ENCODE results near the gene HERPUD2.

HERPUD2 gene

DNA sequence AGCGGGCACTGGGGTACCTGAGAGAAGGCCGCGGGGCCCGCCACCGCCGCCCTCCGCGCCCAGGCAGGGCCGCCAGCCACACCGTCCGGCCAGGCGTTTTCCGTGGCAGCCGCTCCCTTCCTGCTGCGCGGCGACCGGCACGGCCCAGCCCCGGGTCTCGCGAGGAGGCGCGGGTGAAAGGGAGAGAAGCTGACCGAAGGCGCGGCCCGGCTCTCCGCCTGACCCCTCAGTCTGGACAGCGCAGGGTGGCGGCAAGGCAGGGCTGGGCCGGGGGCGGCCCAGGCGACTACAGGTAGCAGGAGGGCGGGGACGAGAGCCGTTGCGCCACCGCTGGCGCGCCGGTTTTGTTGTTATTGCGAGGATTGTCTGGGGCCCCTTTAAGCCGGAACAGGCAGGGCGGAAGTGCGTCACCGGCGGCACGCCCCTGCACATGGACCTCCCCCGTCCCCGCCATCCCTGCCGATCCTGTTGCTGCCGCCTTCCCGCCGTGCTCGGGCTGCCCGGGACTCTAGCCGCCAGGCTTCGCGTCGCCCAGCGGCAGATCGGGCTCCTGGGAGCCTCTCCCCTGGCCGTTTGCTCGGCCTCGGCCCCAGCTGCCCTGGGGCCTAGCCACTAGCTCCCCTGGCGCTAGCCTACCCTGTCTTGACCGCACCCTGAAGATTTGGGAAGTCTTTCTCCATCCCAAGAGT, at the start of gene HERPUD2:
Gene HERPUD2, minus strand, starts transcription at position 352 of the 689 bp plus-strand sequence. CDS start 805 bp downstream, outside the sequence.
- DNase-seq (ENCODE audit: low read depth): peak; percentile 49
- peak within 1 kb of the TSS; percentile 94 for H3K4me3 ChIP-seq (ENCODE audit: control insufficient read depth, low read depth, low read length)
- TF ChIP-seq CTCF (IDR thresholded peaks at IDR 0.05; ENCODE audit: control insufficient read depth, insufficient read depth, low read depth, low read length, missing control alignments): no peak

GRCh38 chr7:35738889-35739288, 44.0 kb upstream of the HERPUD2 start:
- H3K4me3 ChIP-seq (ENCODE audit: control insufficient read depth, low read depth, low read length): no peak overlapping the region
- no peak for TF ChIP-seq CTCF (IDR thresholded peaks at IDR 0.05; ENCODE audit: control insufficient read depth, insufficient read depth, low read depth, low read length, missing control alignments)
- DNase-seq (ENCODE audit: low read depth): no peak

DNA sequence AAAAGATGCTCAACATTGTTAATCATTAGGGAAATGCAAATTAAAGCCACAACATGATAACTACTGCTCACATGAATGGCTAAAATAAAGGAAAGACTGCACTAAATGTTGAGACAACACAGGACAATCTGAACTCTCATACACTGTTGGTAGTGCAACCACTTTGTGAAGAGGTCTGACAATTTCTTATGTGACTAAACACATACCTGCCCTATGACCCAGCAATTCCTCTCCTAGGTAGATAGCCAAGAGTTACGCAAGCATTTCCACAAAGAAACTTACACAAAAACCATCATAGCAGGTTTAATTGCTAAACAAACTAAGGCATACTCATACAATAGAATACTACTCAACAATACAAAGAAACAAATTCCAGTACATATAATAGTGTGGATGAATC, 41.8 kb upstream of the HERPUD2 start:
- no peak overlapping the region for H3K4me3 ChIP-seq (ENCODE audit: control insufficient read depth, low read depth, low read length)
- TF ChIP-seq CTCF (IDR thresholded peaks at IDR 0.05; ENCODE audit: control insufficient read depth, insufficient read depth, low read depth, low read length, missing control alignments): no peak
- DNase-seq (ENCODE audit: low read depth): no peak

DNA sequence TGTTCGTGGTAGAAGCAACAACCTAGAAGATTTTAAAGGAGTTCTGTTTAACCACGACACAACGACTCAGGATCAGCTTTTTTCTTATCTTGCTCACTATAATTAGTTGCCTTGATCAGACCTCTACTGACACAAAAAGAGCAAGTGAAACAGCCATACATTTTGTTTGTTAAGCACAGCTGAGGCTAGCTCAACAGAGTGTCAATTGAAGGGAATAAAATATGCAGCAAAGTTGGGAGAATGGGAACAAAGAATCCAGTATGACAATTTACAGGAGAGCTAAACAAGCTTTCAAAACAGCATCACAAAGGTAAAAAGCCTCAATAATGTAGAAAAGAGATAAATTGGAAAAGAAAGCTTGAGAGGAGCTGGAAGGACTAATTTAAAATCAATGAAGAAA, 40.5 kb upstream of the HERPUD2 start:
- H3K4me3 ChIP-seq (ENCODE audit: control insufficient read depth, low read depth, low read length): no peak overlapping the region

DNA sequence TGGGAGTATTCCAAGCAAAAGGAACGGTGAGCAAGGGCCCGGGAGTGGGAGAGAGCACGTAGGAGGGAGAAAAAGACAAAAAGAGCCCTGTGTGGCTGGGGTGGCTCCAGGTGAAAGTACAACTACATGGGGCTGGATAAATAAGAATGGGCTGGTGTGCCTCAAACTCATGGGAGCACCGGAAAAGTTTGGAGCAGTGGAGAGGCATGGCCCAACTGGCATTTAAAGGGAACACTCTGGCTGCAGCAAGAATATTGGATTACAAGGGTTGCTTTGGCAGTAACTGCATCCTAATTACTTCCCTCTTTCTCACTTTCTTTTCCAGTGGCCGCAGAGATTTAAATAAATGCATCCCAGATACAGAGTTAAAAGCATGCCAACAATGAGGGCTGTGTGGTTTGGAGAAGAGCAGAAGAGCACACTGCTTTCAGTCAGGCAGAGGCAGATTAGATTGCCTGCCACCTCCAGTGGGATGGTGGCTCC, 39.1 kb upstream of the HERPUD2 start:
- DNase-seq (ENCODE audit: low read depth): no peak
- no peak for TF ChIP-seq CTCF (IDR thresholded peaks at IDR 0.05; ENCODE audit: control insufficient read depth, insufficient read depth, low read depth, low read length, missing control alignments)
- no peak overlapping the region for H3K4me3 ChIP-seq (ENCODE audit: control insufficient read depth, low read depth, low read length)

More for the DNA sequence above, 40.5 kb upstream of the HERPUD2 start:
- no peak for DNase-seq (ENCODE audit: low read depth)
- no peak for TF ChIP-seq CTCF (IDR thresholded peaks at IDR 0.05; ENCODE audit: control insufficient read depth, insufficient read depth, low read depth, low read length, missing control alignments)

GRCh38 chr7:35731349-35731748, 36.4 kb upstream of the HERPUD2 start:
- no peak overlapping the region for H3K4me3 ChIP-seq (ENCODE audit: control insufficient read depth, low read depth, low read length)
- DNase-seq (ENCODE audit: low read depth): no peak
- TF ChIP-seq CTCF (IDR thresholded peaks at IDR 0.05; ENCODE audit: control insufficient read depth, insufficient read depth, low read depth, low read length, missing control alignments): no peak

All from AG09309 (cell line).